Ishikawa (cell line): Measurements from ENCODE around the gene SDCCAG8.

Experiments used
- CEBPB ChIP-seq: IDR thresholded peaks from 2 replicates; pipeline ENCODE4 v1.6.1; 2012
- CREB1 ChIP-seq: IDR thresholded peaks from 2 replicates; pipeline ENCODE4 v1.6.1; 2012; ENCODE audit warnings: low read depth
- EGR1 ChIP-seq: IDR thresholded peaks from 2 replicates; pipeline ENCODE4 v1.6.1; 2012
- EP300 ChIP-seq: IDR thresholded peaks from 2 replicates; pipeline ENCODE4 v1.6.1; 2012; ENCODE audit warnings: borderline replicate concordance
- FOXM1 ChIP-seq: IDR thresholded peaks from 2 replicates; pipeline ENCODE4 v1.6.1; 2012; ENCODE audit warnings: low read depth, borderline replicate concordance
- MAX ChIP-seq: IDR thresholded peaks from 2 replicates; pipeline ENCODE4 v1.6.1; 2012
- NFIC ChIP-seq: IDR thresholded peaks from 2 replicates; pipeline ENCODE4 v1.6.1; 2012
- RAD21 ChIP-seq: IDR thresholded peaks from 2 replicates; pipeline ENCODE4 v1.6.1; 2012; ENCODE audit warnings: low read depth
- REST ChIP-seq: IDR thresholded peaks from 2 replicates; pipeline ENCODE4 v1.6.1; 2012; ENCODE audit warnings: low read depth, mild to moderate bottlenecking
- TAF1 ChIP-seq: IDR thresholded peaks from 2 replicates; pipeline ENCODE4 v1.6.1; 2012; ENCODE audit warnings: low read depth, mild to moderate bottlenecking
- TCF12 ChIP-seq: IDR thresholded peaks from 2 replicates; pipeline ENCODE4 v1.6.1; 2012; ENCODE audit warnings: low read depth
- TEAD4 ChIP-seq: IDR thresholded peaks from 2 replicates; pipeline ENCODE4 v1.6.1; 2012
- USF1 ChIP-seq: IDR thresholded peaks from 2 replicates; pipeline ENCODE4 v1.6.1; 2012
- YY1 ChIP-seq: IDR thresholded peaks from 2 replicates; pipeline ENCODE4 v1.6.1; 2012; ENCODE audit warnings: low read depth
- ZBTB7A ChIP-seq: IDR thresholded peaks from 2 replicates; pipeline ENCODE4 v1.6.1; 2012; ENCODE audit warnings: low read depth

The SDCCAG8 gene

GRCh38 chr1:243414152-243414494 is 158.3 kb downstream of the SDCCAG8 start:
- TF ChIP-seq TCF12 (no peak), NFIC (no peak), CEBPB (no peak), FOXM1 (no peak), USF1 (no peak), YY1 (no peak), MAX (no peak), TAF1 (no peak), REST (no peak)

- TF ChIP-seq EGR1 = no peak
Observed at GRCh38 chr1:243415663-243416408, 160.0 kb downstream of the SDCCAG8 start.

- TF ChIP-seq RAD21 (no peak), USF1 (no peak), TCF12 (no peak), EP300 (no peak), CEBPB (no peak), NFIC (no peak), CREB1 (no peak), ZBTB7A (no peak), FOXM1 (no peak)
Observed at GRCh38 chr1:243416495-243416894, 160.7 kb downstream of the SDCCAG8 start.

- no peak for TF ChIP-seq ZBTB7A
- TF ChIP-seq USF1 = no peak
- no peak for TF ChIP-seq TAF1
- no peak for TF ChIP-seq FOXM1
- TF ChIP-seq MAX = no peak
- TF ChIP-seq RAD21 = no peak
- TF ChIP-seq CEBPB = no peak
- no peak for TF ChIP-seq EGR1
- no peak for TF ChIP-seq NFIC
- no peak for TF ChIP-seq EP300
- TF ChIP-seq TCF12 = no peak
- no peak for TF ChIP-seq CREB1
- no peak for TF ChIP-seq YY1
- no peak for TF ChIP-seq REST
Observed at GRCh38 chr1:243420016-243420945, 164.4 kb downstream of the SDCCAG8 start.

GRCh38 chr1:243420946-243421685 is 165.3 kb downstream of the SDCCAG8 start:
- TF ChIP-seq EGR1 = no peak
- TF ChIP-seq ZBTB7A = no peak
- no peak for TF ChIP-seq TEAD4
- no peak for TF ChIP-seq CREB1
- no peak for TF ChIP-seq FOXM1
- no peak for TF ChIP-seq CEBPB
- TF ChIP-seq USF1 = no peak
- no peak for TF ChIP-seq EP300
- no peak for TF ChIP-seq MAX
- TF ChIP-seq NFIC = no peak
- TF ChIP-seq YY1 = no peak
- no peak for TF ChIP-seq RAD21
- TF ChIP-seq TCF12 = no peak
- no peak for TF ChIP-seq REST
- TF ChIP-seq TAF1 = no peak
